ENCODE measurements around the gene ABI3. TPM values are rescaled to one million over a fixed set of nuclear protein-coding genes. Genes with fewer than 3 reads are reported as not detected.

ABI3 gene
- total and polyA plus RNA-seq, 12 donors, result 2.4 to 39.9 (median 15.1) TPM

GRCh38 chr17:49213847-49214246 lies 3.3 kb downstream of the ABI3 start:
- intact Hi-C loops (cut with DNase I), result no loop called here
- TF ChIP-seq, protein P1, sequence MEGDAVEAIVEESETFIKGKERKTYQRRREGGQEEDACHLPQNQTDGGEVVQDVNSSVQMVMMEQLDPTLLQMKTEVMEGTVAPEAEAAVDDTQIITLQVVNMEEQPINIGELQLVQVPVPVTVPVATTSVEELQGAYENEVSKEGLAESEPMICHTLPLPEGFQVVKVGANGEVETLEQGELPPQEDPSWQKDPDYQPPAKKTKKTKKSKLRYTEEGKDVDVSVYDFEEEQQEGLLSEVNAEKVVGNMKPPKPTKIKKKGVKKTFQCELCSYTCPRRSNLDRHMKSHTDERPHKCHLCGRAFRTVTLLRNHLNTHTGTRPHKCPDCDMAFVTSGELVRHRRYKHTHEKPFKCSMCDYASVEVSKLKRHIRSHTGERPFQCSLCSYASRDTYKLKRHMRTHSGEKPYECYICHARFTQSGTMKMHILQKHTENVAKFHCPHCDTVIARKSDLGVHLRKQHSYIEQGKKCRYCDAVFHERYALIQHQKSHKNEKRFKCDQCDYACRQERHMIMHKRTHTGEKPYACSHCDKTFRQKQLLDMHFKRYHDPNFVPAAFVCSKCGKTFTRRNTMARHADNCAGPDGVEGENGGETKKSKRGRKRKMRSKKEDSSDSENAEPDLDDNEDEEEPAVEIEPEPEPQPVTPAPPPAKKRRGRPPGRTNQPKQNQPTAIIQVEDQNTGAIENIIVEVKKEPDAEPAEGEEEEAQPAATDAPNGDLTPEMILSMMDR (IDR thresholded peaks at IDR 0.05), result no peak
- TF ChIP-seq POLR2A (IDR thresholded peaks at IDR 0.05), result no peak
- Histone ChIP-seq H3K4me3 (no peak overlapping the region), H3K4me1 (replicated peaks in 1 of 2) (peaks cover 8 to 18% of the 10 kb centered on the region in 2 donors), H3K27ac (peak overlapping the region in 1 of 5 donors; percentile 40), H3K36me3 (replicated peaks in 1 of 2) (no peaks in the 10 kb centered on the region), H3K27me3 (peaks cover 11% of the 10 kb centered on the region), H3K9me3 (replicated peaks in 1 of 3) (no peaks in the 10 kb centered on the region)
- WGBS, 4 donors, result 84 to 100% (median 91%) methylated on average over 1 to 2 of the region's 2 CpGs
- DNase-seq, result no peak

- 43 to 53% (median 47%) methylated on average over 12 of the region's 12 CpGs for WGBS, 4 donors
- peak; percentile 71 to 84 (median 78) for DNase-seq
- Histone ChIP-seq H3K4me3 (no peak overlapping the region), H3K9me3 (replicated peaks in 1 of 3) (no peaks in the 10 kb centered on the region), H3K27ac (peak overlapping the region in 2 of 5 donors; percentile 40 to 54), H3K4me1 (replicated peaks in 1 of 2) (peaks cover 8 to 18% of the 10 kb centered on the region in 2 donors), H3K36me3 (replicated peaks in 1 of 2) (no peaks in the 10 kb centered on the region), H3K27me3 (peaks cover 6% of the 10 kb centered on the region)
- no peak for TF ChIP-seq POLR2A (IDR thresholded peaks at IDR 0.05)
- TF ChIP-seq, protein P1 (IDR thresholded peaks at IDR 0.05), result no peak
- intact Hi-C loops (cut with DNase I), result no loop called here
These were observed 4.3 kb downstream of the ABI3 start for GRCh38 chr17:49214676-49215360.

GRCh38 chr17:49216482-49216881 lies 6.0 kb downstream of the ABI3 start:
- 75 to 93% (median 89%) methylated on average over 6 to 13 of the region's 13 CpGs for WGBS, 4 donors
- intact Hi-C loops (cut with DNase I), result no loop called here
- no peak for TF ChIP-seq POLR2A (IDR thresholded peaks at IDR 0.05)
- TF ChIP-seq, protein P1 (IDR thresholded peaks at IDR 0.05), result no peak
- Histone ChIP-seq H3K36me3 (replicated peaks in 1 of 2) (no peaks in the 10 kb centered on the region), H3K27ac (peak overlapping the region in 2 of 5 donors; percentile 50 to 80), H3K4me3 (no peak overlapping the region), H3K27me3 (peaks cover 9% of the 10 kb centered on the region), H3K9me3 (replicated peaks in 1 of 3) (no peaks in the 10 kb centered on the region), H3K4me1 (replicated peaks in 1 of 2) (peaks cover 8 to 18% of the 10 kb centered on the region in 2 donors)
- DNase-seq, result no peak

- peaks cover 8 to 18% of the 10 kb centered on the region in 2 donors for H3K4me1 ChIP-seq (replicated peaks in 1 of 2)
- no peak overlapping the region for H3K4me3 ChIP-seq
These were observed 6.6 kb downstream of the ABI3 start for GRCh38 chr17:49216953-49217650.

More at GRCh38 chr17:49216953-49217650, 6.6 kb downstream of the ABI3 start:
- intact Hi-C loops (cut with DNase I), result no loop called here
- WGBS, 4 donors, result 54 to 65% (median 58%) methylated on average over 10 to 11 of the region's 11 CpGs
- Histone ChIP-seq H3K36me3 (replicated peaks in 1 of 2) (no peaks in the 10 kb centered on the region), H3K27me3 (peaks cover 9% of the 10 kb centered on the region), H3K27ac (peak overlapping the region in 2 of 5 donors; percentile 50 to 80), H3K9me3 (replicated peaks in 1 of 3) (no peaks in the 10 kb centered on the region)
- TF ChIP-seq POLR2A (IDR thresholded peaks at IDR 0.05), result no peak
- TF ChIP-seq, protein P1 (IDR thresholded peaks at IDR 0.05), result no peak
- peak; percentile 40 to 76 (median 65) for DNase-seq

Data from adrenal gland (tissue), 12 donors.